ENCODE results near the gene AKAP8.

Gene AKAP8

DNA sequence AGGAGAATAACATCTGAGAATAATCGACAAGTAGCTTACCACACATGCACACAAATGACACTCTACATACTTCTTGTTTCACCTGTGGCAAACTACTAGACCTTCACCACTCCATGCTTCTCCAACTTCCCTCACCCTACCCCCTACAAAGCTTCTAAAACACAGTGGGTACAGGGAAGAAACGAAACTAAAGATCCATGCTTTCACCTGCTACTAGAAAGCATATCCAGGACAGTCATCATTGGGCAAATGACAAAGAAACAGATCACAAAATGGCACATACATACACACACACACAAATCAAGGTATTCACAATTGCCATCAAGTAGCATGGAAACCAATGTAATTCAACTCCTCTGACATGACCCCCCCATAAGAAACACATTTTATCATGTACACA is 57.8 kb downstream of the AKAP8 start:
- no peak for DNase-seq (ENCODE audit: low read depth)
- TF ChIP-seq, protein P1, sequence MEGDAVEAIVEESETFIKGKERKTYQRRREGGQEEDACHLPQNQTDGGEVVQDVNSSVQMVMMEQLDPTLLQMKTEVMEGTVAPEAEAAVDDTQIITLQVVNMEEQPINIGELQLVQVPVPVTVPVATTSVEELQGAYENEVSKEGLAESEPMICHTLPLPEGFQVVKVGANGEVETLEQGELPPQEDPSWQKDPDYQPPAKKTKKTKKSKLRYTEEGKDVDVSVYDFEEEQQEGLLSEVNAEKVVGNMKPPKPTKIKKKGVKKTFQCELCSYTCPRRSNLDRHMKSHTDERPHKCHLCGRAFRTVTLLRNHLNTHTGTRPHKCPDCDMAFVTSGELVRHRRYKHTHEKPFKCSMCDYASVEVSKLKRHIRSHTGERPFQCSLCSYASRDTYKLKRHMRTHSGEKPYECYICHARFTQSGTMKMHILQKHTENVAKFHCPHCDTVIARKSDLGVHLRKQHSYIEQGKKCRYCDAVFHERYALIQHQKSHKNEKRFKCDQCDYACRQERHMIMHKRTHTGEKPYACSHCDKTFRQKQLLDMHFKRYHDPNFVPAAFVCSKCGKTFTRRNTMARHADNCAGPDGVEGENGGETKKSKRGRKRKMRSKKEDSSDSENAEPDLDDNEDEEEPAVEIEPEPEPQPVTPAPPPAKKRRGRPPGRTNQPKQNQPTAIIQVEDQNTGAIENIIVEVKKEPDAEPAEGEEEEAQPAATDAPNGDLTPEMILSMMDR (conservative IDR thresholded peaks at IDR 0.05; ENCODE audit: low read length), result no peak
- H3K4me3 ChIP-seq (ENCODE audit: low read length), result no peak overlapping the region

DNA sequence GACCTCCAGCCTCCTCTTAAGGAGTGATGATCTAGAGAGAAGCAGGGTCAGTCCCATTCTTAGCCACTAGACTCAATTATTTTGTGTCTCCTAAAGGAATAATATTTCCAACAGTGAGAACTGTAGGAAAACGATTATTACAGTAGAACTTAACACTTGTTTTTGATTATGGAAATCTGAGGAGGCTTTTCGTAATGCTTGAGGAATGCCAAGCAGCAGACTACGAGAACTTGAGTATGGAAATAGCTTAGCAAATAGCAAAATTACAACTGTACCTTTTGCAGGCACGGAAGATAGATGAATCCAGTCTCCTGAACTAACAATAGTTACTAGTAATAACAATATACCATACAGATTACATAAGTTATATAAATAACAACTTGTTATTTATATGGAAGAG is 59.5 kb downstream of the AKAP8 start:
- TF ChIP-seq, protein P1 (conservative IDR thresholded peaks at IDR 0.05; ENCODE audit: low read length), result peak; percentile 33
- DNase-seq (ENCODE audit: low read depth), result peak; percentile 90
- H3K4me3 ChIP-seq (ENCODE audit: low read length), result no peak overlapping the region

DNA sequence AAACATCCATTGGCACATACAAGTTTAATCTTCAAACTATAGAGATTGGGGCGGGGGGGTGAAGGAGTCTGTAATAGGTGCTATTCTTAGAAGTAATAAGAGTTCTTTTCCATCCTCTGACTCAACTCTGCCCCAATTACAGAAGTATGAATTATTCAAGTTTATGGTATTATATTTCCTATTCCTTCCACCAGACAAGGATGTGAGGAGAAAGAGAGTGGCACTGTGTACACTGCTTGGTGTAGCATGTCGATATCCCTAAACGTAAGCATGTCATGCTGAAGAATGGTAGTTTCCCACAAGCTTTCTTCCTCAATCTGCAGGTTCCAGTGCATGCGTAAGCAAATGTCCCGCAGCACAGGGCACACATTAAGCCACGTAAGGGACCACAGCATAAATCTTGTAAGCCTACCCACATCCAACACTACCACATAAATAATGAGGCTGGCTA is 61.3 kb downstream of the AKAP8 start:
- H3K4me3 ChIP-seq (ENCODE audit: low read length), result no peak overlapping the region
- TF ChIP-seq, protein P1 (conservative IDR thresholded peaks at IDR 0.05; ENCODE audit: low read length), result no peak
- no peak for DNase-seq (ENCODE audit: low read depth)

DNA sequence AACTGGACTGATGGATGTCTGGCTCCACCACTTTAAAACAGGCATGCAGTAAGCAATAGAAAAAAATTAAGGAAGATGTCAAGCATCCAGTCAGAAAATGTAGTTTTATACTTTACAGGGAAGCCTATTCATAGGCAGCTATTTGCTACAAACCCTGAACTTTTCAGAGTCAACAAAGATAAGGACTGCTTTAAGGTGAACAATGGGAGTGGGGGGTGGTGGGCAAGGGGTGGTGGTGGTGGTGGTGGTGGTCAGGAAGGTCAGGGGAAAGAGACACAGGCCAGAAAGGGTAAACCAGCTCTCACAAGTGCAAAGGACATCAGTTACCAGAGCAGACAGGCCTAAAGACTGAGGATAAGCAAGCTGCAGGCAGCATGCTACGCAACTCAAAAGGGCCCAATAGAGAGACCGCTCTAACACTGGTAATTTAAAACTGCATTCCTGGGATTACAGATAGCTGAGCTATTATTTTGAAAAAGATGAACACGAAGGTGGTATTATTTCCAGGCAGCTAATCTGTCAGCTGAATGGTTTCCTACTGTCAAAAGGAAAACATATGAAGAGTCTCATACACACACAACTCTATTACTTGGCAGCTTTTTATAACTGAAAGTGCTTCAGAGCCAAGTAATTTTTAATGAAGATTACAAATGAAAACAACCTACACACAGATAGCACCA is 62.1 kb downstream of the AKAP8 start:
- peak; percentile 59 for DNase-seq (ENCODE audit: low read depth)
- H3K4me3 ChIP-seq (ENCODE audit: low read length), result no peak overlapping the region
- TF ChIP-seq, protein P1 (conservative IDR thresholded peaks at IDR 0.05; ENCODE audit: low read length), result no peak

DNA sequence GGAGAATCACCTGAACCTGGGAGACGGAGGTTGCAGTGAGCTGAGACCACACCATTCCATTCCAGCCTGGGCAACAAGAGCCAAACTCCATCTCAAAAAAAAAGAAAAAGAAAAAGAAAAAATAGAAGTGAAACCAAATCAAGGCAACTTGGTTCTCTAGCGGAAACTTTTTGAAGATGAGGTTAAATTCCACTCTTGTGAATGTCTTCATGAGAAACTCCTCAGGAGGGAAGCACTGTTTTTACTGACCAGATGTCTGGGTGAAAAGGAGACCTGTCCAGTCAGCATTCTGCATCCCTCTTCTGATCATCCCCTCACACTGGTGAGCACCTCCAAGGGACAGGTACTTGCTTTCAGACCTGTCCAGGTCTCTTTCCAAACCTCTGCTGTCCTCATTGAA is 63.1 kb downstream of the AKAP8 start:
- no peak overlapping the region for H3K4me3 ChIP-seq (ENCODE audit: low read length)
- TF ChIP-seq, protein P1 (conservative IDR thresholded peaks at IDR 0.05; ENCODE audit: low read length), result no peak
- DNase-seq (ENCODE audit: low read depth), result peak; percentile 59

DNA sequence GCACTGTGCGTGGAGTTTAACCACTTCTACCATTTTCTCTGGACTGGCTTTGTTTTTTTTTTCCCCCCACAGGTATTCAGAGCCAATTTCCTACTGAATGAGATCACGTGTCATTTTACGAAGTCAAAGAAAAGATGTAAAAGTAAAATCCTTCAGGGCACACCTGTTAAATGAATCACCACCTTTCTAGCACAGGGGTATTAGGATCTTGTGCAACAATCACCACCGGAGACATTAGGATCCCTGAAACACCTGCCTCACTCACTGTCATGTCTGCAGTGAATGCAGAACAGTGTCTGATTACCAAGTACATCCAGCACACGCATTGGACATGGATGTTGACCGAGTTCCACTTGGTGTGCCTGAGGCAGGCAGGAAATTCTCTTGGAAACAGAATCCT is 64.5 kb downstream of the AKAP8 start:
- DNase-seq (ENCODE audit: low read depth), result no peak
- no peak overlapping the region for H3K4me3 ChIP-seq (ENCODE audit: low read length)
- TF ChIP-seq, protein P1 (conservative IDR thresholded peaks at IDR 0.05; ENCODE audit: low read length), result no peak

DNA sequence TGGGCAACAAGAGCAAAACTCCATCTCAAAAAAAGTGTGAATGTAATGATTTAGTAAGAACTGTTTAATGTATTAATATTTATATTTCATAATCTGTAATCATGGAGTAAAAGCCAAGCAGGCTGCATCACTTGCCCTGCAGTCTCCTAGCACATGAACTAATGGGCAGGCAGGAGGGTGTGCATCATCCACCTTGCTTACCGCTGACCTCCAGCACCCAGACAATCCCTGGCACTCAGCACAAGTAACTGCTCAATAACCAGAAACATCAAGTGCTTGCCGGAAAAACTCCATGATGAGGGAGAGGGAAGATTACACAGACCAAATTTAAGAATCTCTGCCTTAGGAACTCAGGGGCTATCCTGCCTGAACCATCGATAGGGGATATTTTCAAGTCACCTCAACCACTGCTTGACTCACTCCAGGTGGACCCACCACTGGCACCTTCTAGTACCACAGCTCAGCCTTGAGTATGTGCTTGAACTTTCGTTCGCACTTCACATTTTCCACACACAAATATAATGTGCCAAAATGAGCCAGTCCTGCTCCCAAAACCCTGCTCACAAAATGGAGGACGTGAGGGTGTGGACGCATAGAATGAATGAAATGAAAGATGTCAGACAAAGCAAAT is 65.8 kb downstream of the AKAP8 start:
- H3K4me3 ChIP-seq (ENCODE audit: low read length), result no peak overlapping the region
- TF ChIP-seq, protein P1 (conservative IDR thresholded peaks at IDR 0.05; ENCODE audit: low read length), result no peak
- DNase-seq (ENCODE audit: low read depth), result no peak
